Psoas muscle (tissue), 8 donors: Measurements from ENCODE around the gene ADRA2A. TPM values are rescaled to one million over a fixed set of nuclear protein-coding genes. Genes with fewer than 3 reads are reported as not detected.

Experiments
- ATAC-seq, 4 donors: fragments of 200-7000 bp; cut with Tn5 transposase; one replicate each; pipeline ENCODE4 v1.9.1; 2020; ENCODE audit warnings: moderate library complexity in 3 of 4, mild to moderate bottlenecking in 2 of 4
- DNase-seq, 2 donors: peaks; one replicate each; pipeline ENCODE4 v3.0.0-alpha.2; 2020
- H3K27ac ChIP-seq: fragments of 200-600 bp; one replicate; pipeline ENCODE4 v1.8.0; 2022
- H3K27me3 ChIP-seq, 3 donors: fragments of 200-600 bp in 1 of 3; one replicate each; pipeline versions ENCODE4 v1.6.1 to v1.8.0; 2013 to 2022; ENCODE audit warnings: low read length in 2 of 3, mild to moderate bottlenecking in 2 of 3, moderate library complexity in 1 of 3; ENCODE audit not compliant: insufficient read depth in 3 of 3
- H3K36me3 ChIP-seq, 2 donors: fragments of 200-600 bp in 1 of 2; one replicate each; pipeline versions ENCODE4 v1.6.1 to v1.8.0; 2013 to 2022; ENCODE audit warnings: low read depth in 1 of 2, mild to moderate bottlenecking in 1 of 2, moderate library complexity in 1 of 2; ENCODE audit not compliant: insufficient read depth in 1 of 2
- H3K4me1 ChIP-seq: fragments of 200-600 bp; one replicate; pipeline ENCODE4 v1.8.0; 2022
- H3K4me3 ChIP-seq: fragments of 200-600 bp; one replicate; pipeline ENCODE4 v1.8.0; 2022; ENCODE audit warnings: mild to moderate bottlenecking
- H3K9me3 ChIP-seq: fragments of 200-600 bp; one replicate; pipeline ENCODE4 v1.8.0; 2022
- CTCF ChIP-seq: fragments of 200-600 bp; IDR thresholded peaks from one replicate; pipeline ENCODE4 v1.8.0; 2022; ENCODE audit warnings: antibody characterized with exemption
- WGBS, 3 donors: extraction: QIAGEN DNeasy Blood & Tissue Kit; methylation state at CpG; one replicate each; pipeline versions ENCODE4 v1.1.6 to v1.1.7; 2013; 5-methylcytosine and 5-hydroxymethylcytosine counted together
- intact Hi-C, 2 donors: fragments of 100-400 bp; cut with DNase I; formaldehyde crosslinking; loops; one replicate each; pipeline versions ENCODE4 v1.11.0 to v1.14.2; 2022
- polyA plus RNA-seq, 3 donors: library from polyadenylated mRNA; stranded (reverse); fragments of 200-250 nt; gene quantifications; one replicate each; pipeline ENCODE4 v1.2.3, GENCODE V29; 2013
- total RNA-seq, 4 donors: library from RNA; stranded (reverse); fragmentation: NEBNext Ultra II Directional in 2 of 4; extraction: Animal tissue kit (Norgen Biotek cat#: 25700) in 2 of 4; gene quantifications; one replicate each; pipeline versions ENCODE4 v1.2.1 to v1.2.4, GENCODE V29; 2021 to 2023
- donor health status: healthy with polysubstance abuse.
- donor health status: DM: no; HTN: no; CAD: no; lungs with moderate emphysema.
- donor health status: Bipolar disorder and iron deficiency.
- donor health status: healthy.
- donor health status: DM: yes; HTN: yes; CAD: no.
- donor health status: DM: no; HTN: no; CAD: no.
- donor health status: DM: no; HTN: no; CAD: no.
- donor health status: DM: yes; HTN: yes; CAD: no.

ADRA2A gene
- total and polyA plus RNA-seq, 7 donors, result 0.12 to 17.2 (median 0.45) TPM

DNA sequence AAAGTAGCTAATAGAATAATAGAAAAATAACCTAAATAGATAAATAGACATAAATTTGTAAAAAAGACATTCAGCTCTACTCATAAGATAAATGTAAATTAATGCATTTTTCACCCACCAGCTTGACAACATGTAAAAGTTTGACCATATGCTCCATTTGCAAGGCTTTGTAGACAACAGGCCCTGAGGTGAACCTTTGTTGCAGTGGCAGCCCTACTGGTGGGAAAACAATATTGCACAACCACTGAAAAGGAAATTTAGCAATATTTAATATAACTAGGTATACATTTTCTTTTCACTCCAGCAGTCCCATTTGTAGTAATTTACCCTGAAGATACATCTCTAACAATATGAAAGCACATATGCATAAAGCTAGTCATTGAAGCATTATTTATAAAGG, 39.0 kb upstream of the ADRA2A start:
- Histone ChIP-seq H3K4me3 (no peak overlapping the region), H3K4me1 (no peaks in the 10 kb centered on the region), H3K9me3 (peaks cover 15% of the 10 kb centered on the region), H3K27me3 (no peaks in the 10 kb centered on the region), H3K36me3 (no peaks in the 10 kb centered on the region), H3K27ac (no peak overlapping the region)
- intact Hi-C loops, result no loop called here
- ATAC-seq, result no peak
- no peak for DNase-seq
- no peak for TF ChIP-seq CTCF

GRCh38 chr10:111039522-111039921, 37.3 kb upstream of the ADRA2A start:
- no peak for DNase-seq
- Histone ChIP-seq H3K4me3 (no peak overlapping the region), H3K4me1 (no peaks in the 10 kb centered on the region), H3K27me3 (no peaks in the 10 kb centered on the region), H3K9me3 (peaks cover 15% of the 10 kb centered on the region), H3K36me3 (no peaks in the 10 kb centered on the region), H3K27ac (no peak overlapping the region)
- intact Hi-C loops, result no loop called here
- ATAC-seq, result no peak
- WGBS, 3 donors, result 85 to 92% (median 88%) methylated on average over 2 of the region's 2 CpGs
- no peak for TF ChIP-seq CTCF

- TF ChIP-seq CTCF, result no peak
- Histone ChIP-seq H3K27ac (no peak overlapping the region), H3K9me3 (peaks cover 20% of the 10 kb centered on the region), H3K4me3 (no peak overlapping the region), H3K36me3 (no peaks in the 10 kb centered on the region), H3K27me3 (peaks cover 0 to 4% (median 0%) of the 10 kb centered on the region in 3 donors), H3K4me1 (no peaks in the 10 kb centered on the region)
- 44 to 66% (median 55%) methylated on average over 1 of the region's 1 CpG for WGBS, 3 donors
- no peak for ATAC-seq
- no peak for DNase-seq
- intact Hi-C loops, result no loop called here
These were observed 19.8 kb upstream of the ADRA2A start for GRCh38 chr10:111057006-111057405.

GRCh38 chr10:111063471-111063870, 13.4 kb upstream of the ADRA2A start:
- Histone ChIP-seq H3K4me1 (no peaks in the 10 kb centered on the region), H3K4me3 (no peak overlapping the region), H3K27ac (no peak overlapping the region), H3K9me3 (no peaks in the 10 kb centered on the region), H3K36me3 (no peaks in the 10 kb centered on the region), H3K27me3 (peaks cover 0 to 7% (median 0%) of the 10 kb centered on the region in 3 donors)
- intact Hi-C loops, result no loop called here
- no peak for TF ChIP-seq CTCF
- ATAC-seq, result no peak
- DNase-seq, result no peak
- WGBS, 3 donors, result 80 to 93% (median 84%) methylated on average over 2 of the region's 2 CpGs

DNA sequence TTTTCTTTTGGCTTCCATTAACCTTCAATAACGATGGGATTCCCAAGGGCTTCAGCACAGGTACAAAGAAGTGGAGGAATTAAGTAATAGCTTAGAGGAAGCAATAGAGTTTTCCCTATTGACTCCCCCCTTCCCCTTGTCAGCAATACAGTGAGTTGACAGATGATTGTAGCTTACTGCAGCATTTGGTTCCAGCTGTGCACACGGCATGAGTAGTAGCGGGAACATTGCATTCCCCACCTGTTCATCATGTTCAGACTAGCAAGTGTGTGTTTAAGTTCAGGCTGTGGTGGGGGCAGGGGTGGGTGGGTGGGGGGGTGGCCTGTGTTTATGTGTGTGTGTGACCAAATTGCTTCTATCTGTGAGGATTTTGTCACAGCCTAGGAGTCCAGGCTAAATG, 4.6 kb upstream of the ADRA2A start:
- WGBS, 3 donors, result 17 to 30% (median 27%) methylated on average over 3 of the region's 3 CpGs
- Histone ChIP-seq H3K4me1 (peaks cover 6% of the 10 kb centered on the region), H3K4me3 (no peak overlapping the region), H3K27ac (no peak overlapping the region), H3K9me3 (no peaks in the 10 kb centered on the region), H3K36me3 (no peaks in the 10 kb centered on the region), H3K27me3 (peaks cover 0 to 54% (median 6%) of the 10 kb centered on the region in 3 donors)
- no peak for DNase-seq
- no peak for TF ChIP-seq CTCF
- no peak for ATAC-seq
- intact Hi-C loops, result no loop called here
